Activated T-cell treated with anti-CD3 and anti-CD28 coated beads, Interleukin-2, amount 50 U/mL, for 1 hour (primary cell): Measurements from ENCODE around the gene JAKMIP2.
"Not testable (repeated sequence)": the region's sequence is repeated elsewhere in the genome, so short reads cannot be mapped to it uniquely, and the experiment has no call there.

Experiments used
- DNase-seq: peaks from one replicate; pipeline ENCODE4 v3.0.0-alpha.2; 2020

Gene JAKMIP2

DNA sequence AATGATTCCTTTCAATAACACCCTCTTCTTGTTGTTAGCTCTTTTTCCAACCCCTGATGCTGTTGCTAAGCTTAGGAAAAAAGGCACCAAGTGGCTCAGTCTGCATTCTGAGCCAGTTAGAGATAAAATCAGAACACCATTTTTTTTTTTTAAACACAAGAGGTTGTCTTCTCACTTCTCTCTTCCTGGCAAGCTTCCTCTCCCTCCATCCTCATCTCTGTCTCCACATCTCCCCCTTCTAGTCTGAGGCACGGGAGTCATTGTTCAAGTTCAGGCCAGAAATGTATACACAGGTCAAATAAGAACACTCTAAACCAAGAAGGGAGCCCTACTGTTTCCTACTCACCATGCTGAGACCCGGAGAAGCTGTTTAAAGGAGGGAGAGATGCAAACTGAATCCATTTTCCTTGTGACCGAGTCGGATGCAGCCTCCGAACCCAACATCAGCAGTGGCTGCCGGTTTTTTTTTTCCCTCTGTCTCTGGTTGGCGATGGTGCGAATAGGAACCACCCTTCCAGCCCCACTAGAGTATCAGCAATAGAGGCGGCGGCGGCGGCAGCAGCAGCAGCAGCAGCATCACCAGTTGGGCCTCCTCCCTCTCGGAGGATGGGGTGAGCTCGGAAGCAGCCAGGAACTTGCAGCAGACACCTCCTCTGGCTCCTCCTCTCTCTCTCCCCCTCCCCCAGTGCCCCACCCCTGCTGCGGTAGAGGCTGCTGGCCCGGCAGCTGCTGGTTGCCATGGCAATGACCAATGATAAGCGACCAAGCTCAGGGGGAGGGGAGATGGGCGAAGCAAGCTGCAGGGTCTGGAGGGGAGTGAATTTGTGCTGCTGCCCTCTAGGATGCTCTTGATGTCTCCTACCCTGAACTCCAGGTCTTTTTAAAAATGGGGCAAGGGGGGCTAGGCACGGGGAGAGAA is at the start of gene JAKMIP2:
JAKMIP2 (minus strand) TSS at position 619 of the 919 bp plus-strand sequence. CDS start 110,922 bp downstream, outside the sequence.
- DNase-seq = peak; percentile 74

DNA sequence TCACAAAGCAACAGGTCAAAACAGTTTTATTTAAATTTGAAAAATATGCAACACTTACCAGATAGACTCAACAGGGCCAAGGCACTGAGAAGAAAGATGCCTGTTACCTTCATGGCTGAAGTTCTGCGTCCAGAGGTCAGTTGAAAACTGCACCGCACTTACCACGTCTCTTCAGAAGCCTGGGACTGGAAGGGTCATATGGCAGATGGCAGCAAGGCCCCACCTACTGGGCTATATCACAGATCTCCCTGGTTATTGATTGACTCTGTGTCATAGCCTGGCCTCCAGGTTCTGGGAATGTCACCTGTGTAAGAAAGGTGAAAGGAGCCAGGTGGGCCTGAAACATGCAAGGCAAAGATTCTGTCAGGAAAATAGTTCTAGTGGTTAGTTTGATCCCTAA is 48.9 kb upstream of the JAKMIP2 start, which contains the start of gene SPINK1:
SPINK1 (minus strand) TSS at position 207 of the 400 bp plus-strand sequence; CDS start at position 113, 94 bp downstream.
- DNase-seq = no peak

DNA sequence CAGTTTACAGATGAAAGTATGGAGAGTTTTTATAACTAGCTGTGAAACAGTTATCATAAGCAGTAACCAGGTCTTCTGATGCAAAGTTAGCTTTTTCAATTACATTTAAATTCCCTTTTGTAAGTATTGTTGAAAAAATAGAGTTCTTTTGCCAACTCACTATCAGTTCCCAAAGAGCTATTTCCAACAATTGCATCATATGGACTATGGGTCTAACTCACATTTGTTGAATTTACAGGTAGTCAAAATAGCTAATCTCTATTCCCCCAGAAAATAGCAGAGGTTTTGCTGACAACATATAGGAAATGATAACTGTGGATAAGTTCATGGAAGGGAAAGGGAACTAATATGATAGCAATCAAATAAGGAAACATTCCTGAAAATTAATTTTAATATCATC is 47.5 kb upstream of the JAKMIP2 start:
- DNase-seq = no peak

DNA sequence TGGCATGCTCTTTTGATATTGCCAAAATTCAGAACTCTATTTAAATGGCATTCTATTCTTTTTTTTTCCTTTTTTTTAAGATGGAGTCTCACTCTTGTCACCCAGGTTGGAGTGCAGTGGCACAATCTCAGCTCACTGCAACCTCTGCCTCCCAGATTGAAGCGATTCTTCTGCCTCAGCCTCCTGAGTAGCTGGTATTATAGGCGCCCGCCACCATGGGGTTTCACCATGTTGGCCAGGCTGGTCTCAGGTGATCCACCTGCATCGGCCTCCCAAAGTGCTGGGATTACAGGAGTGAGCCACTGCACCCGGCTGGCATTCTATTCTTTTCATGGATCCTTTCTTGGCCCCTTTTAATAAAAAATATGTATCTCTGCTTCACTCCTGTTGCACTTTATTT is 44.5 kb upstream of the JAKMIP2 start:
- not testable (repeated sequence) for DNase-seq

DNA sequence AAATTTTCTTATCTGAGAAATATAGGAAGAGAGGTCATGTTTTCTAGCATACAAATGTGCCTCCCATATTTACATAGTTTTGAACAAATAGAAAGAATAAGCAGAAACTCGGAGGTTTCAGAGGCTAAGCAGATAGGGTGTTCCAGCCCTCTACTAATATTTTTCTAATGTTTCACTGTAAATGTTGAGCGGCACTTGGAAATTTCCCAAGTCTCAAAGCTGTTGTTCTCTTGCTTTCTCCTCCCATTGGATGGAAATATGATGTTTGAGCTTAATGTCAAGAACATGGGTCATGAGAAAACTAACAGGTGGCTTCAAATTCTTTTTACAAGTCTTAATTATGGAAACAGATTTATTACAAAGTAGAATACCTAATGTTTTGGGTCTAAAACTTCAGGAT is 43.8 kb upstream of the JAKMIP2 start:
- DNase-seq = no peak

DNA sequence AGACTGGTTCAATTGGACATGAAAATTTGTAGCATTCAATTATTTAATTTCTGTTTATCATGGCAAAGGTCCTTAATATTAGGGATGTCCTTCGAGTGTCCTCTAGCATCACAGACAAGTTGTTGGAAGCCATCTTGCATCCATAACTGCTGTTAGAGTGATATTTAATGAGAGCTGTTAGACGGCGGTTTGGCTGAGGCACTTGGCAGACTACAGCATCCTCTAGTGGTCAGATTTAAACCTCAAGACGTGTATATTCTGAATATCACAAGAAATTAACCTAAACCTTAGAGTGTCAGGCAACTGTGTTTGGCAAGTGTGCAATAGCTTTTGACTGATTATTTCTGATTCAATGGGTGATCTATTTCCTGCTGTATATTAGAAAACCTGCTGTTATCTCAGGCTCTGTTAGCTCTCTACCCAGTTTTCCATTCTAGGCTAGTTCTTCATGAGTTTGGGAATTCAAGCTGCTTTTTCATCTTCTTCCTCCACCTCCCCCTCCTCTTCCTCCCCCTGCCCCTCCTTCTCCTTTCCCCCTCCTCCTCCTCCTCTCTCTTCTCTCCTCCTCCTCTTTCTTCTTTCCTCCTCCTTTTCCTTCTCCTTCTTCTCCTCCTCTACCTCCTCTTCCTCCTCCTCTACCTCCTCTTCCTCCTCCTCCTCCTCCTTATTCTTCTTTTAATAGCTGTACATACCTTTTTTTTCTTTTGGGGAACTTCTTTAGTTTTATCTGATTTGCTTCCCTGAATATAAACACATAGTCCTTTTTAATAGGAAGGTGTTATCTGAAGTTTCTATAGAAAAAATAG is 40.4 kb upstream of the JAKMIP2 start:
- DNase-seq = peak; percentile 21

DNA sequence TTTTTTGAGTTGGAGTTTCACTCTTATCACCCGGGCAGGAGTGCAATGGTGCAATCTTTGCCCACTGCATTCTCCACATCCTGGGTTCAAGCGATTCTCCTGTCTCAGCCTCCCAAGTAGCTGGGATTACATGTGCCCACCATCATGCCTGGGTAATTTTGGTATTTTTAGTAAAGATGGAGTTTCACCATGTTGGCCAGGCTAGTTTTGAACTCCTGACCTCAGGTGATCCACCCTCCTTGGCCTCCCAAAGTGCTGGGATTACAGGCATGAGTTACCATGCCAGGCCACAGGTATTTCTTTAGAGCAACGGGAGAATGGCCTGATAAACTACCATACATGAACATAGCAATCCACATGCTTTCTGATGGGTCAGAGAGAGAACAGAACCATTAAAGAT is 39.7 kb upstream of the JAKMIP2 start:
- not testable (repeated sequence) for DNase-seq

DNA sequence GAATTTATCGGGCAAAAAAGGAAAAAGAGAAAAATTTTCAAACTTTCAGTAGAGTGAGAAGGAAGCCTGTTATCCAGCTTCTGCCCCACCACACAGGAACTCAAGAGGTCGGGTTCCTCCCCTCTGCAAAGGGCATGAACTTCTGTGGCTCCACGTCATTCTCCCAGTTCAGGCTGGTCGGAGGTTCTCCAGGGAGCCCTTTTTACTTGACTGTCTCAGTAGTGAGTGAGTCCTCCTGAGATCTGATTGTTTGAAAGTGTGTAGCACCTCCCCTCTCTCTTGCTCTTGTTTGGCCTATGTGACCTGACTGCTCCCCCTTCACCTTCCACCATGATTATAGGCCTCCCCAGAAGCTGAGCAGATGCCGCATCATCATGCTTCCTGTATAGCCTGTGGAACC is 39.2 kb upstream of the JAKMIP2 start:
- DNase-seq = no peak

DNA sequence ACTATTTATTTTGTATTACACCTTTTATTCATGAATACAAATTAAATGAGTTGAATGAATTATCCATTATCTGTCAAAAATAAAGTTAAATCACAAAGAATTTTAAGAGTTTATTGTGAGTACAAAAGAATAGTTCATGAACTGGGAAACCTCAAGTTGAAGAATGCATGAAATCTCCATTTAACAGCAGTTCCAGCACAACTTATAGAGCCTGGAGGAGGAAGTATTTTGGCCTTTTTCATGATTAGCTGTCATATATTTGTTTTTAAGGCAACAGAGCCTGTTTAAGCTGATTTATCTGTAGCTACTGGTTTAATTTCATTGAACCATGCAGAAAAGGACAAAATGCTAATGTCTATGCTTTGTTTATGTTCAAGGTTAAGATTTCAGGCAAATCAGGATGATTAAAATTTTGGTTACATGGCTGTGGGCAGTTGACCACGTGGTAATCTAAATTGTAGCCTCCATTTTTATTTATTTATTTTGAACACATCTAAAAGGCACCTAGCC is 36.8 kb upstream of the JAKMIP2 start:
- no peak for DNase-seq

DNA sequence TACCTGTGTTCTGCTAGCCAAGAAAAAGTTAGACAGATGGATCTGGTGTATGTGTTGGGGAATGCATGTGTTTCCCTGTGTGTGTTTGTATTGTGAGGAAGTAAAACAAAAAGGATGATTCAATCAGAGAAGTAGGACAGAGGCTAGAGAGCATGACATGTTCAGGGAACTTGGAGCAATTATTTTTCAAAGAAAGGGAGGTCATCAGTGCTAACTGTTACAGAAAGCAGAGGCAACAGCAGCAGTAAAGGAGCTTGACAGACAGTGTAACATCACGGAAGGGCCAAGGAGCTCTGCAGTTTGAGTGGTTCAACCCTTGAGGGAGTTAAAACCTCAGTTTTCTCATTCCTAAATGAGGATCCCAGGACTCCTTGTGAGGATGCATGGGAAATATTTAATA is 35.8 kb upstream of the JAKMIP2 start:
- no peak for DNase-seq

DNA sequence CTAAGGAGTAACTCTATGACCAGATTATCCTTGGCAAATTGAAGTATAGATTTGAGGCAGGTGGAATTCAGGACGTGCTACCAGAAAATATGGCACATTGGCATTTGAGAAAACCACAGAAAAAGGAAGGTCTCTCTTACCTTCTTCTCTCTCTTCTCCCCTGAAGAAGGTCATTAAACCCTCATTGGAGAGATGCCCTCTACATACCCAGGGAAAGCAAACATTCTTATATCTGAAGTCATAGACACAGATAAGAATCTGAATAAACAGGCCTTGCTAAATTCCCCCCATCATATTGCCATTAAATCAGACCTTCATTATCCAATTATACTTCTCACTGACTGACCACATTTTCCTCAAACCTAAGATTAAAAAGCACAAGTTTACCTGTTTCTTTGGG is 31.2 kb upstream of the JAKMIP2 start:
- no peak for DNase-seq

DNA sequence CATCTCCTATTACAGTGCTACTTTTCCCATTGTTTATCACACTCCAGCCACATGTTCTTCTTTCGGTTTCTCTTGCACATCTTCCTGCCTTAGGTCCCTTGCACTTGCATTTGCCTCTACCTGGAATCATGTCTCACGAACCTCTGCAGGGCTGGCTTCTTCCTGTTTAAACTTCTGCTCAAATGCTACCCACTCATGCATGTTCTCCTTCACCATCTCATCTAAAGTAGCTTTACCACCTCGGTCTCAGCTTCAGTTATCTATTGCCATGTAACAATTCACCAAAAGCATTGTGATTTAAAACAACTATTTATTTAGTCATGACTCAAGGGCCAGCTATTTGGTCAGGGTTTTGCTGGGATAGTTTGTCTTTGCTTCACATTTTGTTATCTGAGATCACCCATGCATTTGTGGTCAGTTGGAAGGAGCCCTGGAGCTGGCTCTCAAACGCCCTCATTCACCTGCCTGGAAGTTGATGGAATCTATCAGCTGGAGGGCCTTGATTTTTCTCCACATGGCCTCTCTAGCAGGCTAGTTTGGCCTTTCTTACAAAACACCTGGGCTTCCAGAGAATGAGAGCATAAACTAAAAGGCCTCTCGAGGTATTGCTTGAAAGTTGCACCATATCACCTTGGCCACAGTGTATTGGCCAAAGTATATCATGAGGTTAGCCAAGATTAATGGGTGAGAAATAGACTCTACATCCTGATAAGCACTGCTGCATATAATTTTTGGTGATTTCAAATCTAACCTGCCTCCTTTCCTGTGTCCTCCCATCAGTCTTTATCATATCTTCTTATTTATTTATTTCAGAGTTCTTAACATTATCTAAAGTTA is 27.5 kb upstream of the JAKMIP2 start:
- no peak for DNase-seq

DNA sequence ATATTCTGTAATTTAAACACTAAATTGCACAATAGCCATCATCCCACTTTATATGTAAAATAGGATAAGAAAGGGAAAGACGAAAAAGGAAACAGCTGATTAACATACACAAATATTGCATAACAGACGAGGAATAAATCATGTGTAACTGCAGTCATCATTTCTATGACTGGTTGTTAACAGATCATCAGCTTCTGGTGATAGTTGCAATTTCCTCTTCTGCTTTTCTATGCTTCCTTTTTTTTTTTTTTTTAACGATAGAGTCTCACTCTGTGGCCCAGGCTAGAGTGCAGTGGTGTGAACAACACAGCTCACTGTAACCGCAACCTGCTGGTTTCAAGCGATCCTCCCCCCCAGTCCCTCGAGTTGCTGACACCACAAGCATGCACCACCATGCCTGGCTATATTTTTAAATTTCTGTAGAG is 22.5 kb upstream of the JAKMIP2 start:
- peak; percentile 16 for DNase-seq

DNA sequence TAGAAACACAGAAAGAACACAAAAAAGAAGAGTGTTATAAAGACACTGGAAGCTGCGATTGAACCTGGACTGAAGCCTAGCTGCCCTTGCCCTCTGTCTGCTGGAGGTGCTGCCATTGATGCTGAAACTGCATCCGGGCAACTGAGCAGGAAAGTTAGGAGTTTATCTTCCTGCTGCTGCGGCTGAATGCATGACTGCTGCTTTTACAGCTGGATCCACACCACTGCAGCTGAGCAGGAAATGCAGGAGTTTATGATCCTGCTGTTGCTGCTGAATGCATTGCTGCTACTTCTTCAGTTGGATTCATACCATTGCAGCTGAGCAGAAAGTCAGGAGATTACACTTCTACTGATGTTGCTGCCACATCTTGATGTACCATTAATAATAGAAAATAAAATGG is 21.8 kb upstream of the JAKMIP2 start:
- DNase-seq = no peak

DNA sequence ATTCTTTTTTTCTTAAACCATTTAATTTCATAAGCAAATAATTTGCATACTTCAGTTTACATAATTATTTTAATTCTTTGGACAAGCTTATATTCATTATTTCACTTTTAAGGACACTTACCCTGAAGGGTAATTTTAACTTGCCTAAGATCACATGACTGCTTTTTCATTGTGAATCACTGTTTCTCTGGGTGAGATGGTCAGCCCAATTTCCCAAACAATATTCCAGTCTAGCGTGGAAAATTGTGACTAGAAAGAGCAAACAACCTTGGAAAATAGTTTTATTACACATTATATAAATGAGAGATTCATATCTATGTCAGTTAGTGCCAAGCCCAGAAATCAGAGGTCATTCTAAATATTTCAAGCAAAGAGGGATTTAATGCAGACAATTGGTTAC is 21.4 kb upstream of the JAKMIP2 start:
- DNase-seq = no peak

DNA sequence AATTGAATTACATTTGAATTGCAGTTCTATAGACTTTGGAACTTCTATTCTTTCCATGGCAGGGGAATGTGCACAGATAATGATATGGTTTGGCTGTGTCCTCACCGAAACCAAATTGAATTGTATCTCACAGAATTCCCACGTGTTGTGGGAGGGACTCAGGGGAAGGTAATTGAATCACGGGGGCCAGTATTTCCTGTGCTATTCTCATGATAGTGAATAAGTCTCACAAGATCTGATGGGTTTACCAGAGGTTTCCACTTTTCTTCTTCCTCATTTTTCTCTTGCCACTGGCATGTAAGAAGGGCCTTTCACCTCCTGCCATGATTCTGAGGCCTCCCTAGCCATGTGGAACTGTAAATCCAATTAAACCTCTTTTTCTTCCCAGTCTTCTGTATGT is 20.6 kb upstream of the JAKMIP2 start:
- not testable (repeated sequence) for DNase-seq

DNA sequence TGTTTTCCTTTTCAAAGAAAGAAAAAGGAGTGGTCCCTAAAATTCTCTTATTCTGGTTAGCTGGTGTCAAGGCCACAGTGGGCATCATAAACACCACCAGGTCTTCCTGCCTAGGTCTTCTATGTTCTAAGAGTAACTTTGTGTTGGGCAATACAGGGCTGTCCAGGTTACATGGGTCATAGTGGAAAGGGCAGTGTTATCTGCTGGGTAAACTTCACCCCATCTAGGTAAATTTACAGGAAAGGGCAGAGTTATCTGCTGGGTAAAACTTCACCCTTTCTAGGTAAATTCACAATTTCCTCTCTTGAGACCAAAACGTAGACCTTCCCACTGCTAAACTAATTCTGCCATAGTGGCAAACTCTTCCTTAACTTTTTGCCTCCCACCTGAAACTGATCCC is 18.9 kb upstream of the JAKMIP2 start:
- DNase-seq = no peak

DNA sequence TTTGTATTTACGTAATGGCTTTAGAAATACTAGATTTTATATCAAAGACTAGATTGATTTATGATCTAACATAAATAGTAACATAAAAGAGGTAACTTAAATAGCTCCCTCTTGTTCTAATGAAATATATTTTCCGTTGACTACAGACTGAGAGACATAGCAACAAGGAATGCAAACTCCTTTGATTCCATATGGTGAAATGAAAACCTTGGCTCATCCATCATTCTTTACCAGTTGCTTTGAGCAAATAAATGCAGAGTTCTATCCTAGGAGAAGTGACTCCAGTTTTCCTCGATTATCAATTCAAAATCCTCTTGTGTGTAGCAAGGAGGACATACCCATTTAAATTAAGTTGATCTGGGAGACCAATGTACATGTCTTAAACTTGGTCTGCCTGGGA is 18.0 kb upstream of the JAKMIP2 start:
- no peak for DNase-seq

DNA sequence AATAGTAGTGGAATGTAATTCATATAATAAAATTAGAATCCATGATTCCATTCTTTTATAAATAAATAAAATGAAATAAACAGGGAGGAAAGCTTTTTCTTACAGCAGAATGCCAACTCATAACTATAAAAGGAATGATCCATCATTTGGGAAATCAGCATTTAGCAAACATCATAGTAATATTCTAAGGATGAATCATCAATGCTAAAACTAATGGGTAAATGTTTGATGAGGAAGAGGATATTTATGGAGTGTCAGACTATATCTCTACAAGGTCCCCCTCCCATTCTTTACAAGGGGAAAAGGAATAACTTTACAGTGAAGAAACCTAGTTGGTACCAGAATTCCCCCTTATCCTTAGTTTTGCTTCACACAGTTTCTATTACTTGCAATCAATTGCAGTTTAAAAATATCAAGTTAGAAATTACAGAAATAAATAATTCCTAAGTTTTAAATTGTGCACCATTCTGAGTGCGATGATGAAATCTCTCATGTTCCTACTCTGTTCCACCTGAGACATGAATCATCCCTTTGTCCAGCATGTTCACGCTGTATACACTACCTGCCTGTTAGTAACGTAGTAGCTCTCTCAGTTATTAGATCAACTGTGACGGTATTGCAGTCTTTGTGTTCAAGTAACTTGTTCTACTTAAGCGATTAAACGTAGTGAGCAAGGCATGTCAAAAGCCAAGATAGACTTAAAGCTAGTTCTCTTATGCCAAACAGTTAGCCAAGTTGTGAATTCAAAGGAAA is 14.2 kb upstream of the JAKMIP2 start:
- DNase-seq = no peak

DNA sequence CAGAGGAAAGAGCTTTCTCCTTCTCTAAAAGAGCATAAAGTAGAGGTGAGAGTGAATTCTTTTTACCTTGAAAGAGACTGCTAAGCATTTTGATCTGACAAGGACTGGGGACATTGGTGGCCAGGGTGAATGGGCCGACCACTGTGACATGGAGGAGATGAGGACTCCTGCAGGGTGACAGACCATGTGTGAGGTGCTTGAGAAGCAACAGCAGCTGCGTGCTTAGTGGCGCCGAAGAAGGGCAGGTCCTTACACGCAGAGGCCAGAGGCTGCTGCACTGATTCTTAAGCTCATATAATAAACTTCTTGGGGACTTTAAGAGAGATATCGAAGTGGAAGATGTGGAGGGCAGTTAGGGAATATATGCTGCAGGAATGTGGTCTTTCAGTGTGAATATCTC is 8.7 kb upstream of the JAKMIP2 start:
- no peak for DNase-seq

DNA sequence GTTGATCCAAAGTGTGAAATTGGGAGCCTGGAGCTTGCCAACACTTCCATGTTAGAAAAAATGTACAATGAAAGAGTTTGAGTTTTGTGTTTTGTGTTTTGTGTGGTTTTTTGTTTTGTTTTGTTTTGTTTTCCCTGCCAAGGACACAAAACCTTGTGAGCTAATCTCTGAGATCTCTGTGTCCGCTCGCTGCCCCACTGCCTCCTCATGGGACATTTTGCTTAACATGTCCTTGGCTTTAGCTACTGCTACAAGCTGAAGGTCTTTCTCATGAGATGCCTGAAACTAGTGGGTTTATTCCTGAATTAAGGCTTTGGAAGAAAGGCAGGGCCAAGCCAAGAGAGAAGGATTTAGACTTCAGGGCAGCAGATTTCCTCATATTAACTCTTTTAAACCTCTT is 7.3 kb upstream of the JAKMIP2 start:
- no peak for DNase-seq

DNA sequence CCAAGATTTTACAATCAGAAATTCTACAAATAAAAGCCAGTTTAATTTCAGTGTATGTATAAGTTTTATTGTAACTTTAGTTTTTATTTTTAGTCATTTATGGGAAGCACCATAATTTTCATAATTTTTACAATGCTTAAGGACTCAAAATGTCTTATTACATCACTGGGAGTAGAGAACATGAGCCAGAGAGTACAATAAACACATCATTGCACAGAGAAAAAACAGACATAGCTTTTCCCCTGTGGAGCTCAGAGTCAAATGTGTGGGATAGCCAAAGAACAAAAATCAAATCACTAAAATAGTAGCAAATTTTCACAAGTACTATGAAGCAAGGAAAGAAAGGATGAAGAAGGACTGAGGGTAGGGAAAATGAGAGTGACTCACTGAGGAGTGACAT is 5.5 kb upstream of the JAKMIP2 start:
- DNase-seq = no peak
